Measurements from ENCODE around the gene ADAMTS18.

GRCh38 chr16:77399066-77399465 lies 35.8 kb downstream of the ADAMTS18 start:
- TF ChIP-seq, protein P1, sequence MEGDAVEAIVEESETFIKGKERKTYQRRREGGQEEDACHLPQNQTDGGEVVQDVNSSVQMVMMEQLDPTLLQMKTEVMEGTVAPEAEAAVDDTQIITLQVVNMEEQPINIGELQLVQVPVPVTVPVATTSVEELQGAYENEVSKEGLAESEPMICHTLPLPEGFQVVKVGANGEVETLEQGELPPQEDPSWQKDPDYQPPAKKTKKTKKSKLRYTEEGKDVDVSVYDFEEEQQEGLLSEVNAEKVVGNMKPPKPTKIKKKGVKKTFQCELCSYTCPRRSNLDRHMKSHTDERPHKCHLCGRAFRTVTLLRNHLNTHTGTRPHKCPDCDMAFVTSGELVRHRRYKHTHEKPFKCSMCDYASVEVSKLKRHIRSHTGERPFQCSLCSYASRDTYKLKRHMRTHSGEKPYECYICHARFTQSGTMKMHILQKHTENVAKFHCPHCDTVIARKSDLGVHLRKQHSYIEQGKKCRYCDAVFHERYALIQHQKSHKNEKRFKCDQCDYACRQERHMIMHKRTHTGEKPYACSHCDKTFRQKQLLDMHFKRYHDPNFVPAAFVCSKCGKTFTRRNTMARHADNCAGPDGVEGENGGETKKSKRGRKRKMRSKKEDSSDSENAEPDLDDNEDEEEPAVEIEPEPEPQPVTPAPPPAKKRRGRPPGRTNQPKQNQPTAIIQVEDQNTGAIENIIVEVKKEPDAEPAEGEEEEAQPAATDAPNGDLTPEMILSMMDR (IDR thresholded peaks at IDR 0.05), result no peak
- no peak for TF ChIP-seq EP300 (IDR thresholded peaks at IDR 0.05)
